Right lobe of liver (tissue), 6 donors: ENCODE measurements around the gene AKIP1. TPM values are rescaled to one million over a fixed set of nuclear protein-coding genes. Genes with fewer than 3 reads are reported as not detected.

ENCODE experiments used
- ATAC-seq, 4 donors: fragments of 200-7000 bp; cut with Tn5 transposase; one replicate each; pipeline ENCODE4 v1.9.1; 2020; ENCODE audit warnings: mild to moderate bottlenecking in 4 of 4, moderate library complexity in 4 of 4
- DNase-seq, 3 donors: peaks; one replicate each; pipeline ENCODE4 v3.0.0-alpha.2; 2020
- H3K27ac ChIP-seq, 3 donors: fragments of 200-600 bp; one replicate each; pipeline ENCODE4 v1.8.0; 2022
- H3K27me3 ChIP-seq, 2 donors: fragments of 200-600 bp; one replicate each; pipeline ENCODE4 v1.8.0; 2022
- H3K36me3 ChIP-seq, 4 donors: fragments of 200-600 bp; sonication (generic) in 1 of 4; one replicate each; pipeline versions ENCODE4 v1.5.1 to v1.8.0; 2017 to 2022; ENCODE audit warnings: control low read depth in 1 of 4
- H3K4me1 ChIP-seq, 4 donors: fragments of 200-600 bp; sonication (generic) in 1 of 4; one replicate each; pipeline versions ENCODE4 v1.5.1 to v1.8.0; 2017 to 2022; ENCODE audit warnings: control low read depth in 1 of 4
- H3K4me3 ChIP-seq, 3 donors: fragments of 200-600 bp; one replicate each; pipeline ENCODE4 v1.8.0; 2022
- H3K9me3 ChIP-seq, 4 donors: fragments of 200-600 bp; sonication (generic) in 1 of 4; one replicate each; pipeline versions ENCODE4 v1.5.1 to v1.8.0; 2017 to 2022; ENCODE audit warnings: control low read depth in 1 of 4
- CTCF ChIP-seq, 4 donors: fragments of 200-600 bp in 3 of 4; fragments of 450-650 bp in 1 of 4; IDR thresholded peaks; one replicate each; pipeline versions ENCODE4 v1.5.1 to v1.8.0; 2016 to 2022; ENCODE audit warnings: antibody characterized with exemption in 4 of 4, mild to moderate bottlenecking in 2 of 4
- POLR2A ChIP-seq: fragments of 450-650 bp; IDR thresholded peaks from one replicate; pipeline ENCODE4 v1.6.1; 2017; ENCODE audit warnings: antibody characterized with exemption, mild to moderate bottlenecking
- WGBS: methylation state at CpG from one replicate; pipeline ENCODE4 v1.1.6; 2018; ENCODE audit warnings: low coverage, low lambda C conversion rate; ENCODE audit not compliant: insufficient coverage; ENCODE audit errors: missing lambda C conversion rate; 5-methylcytosine and 5-hydroxymethylcytosine counted together
- intact Hi-C, 2 donors: fragments of 100-400 bp; cut with DNase I; formaldehyde crosslinking; loops; one replicate each; pipeline versions ENCODE4 v1.11.2 to v1.14.1; 2022
- total RNA-seq, 6 experiments: library from RNA; depleted of rRNA in 2 of 6; stranded (reverse); fragments of >200 nt in 2 of 6; fragmentation: NEBNext Ultra II Directional in 3 of 6; extraction: Animal tissue kit (Norgen Biotek cat#: 25700) in 3 of 6; gene quantifications; one replicate each; pipeline versions ENCODE4 v1.1.0 to v1.2.4, GENCODE V29; 2016 to 2023
- donor health status: DM: no; HTN: yes; CAD: no.
- donor health status: DM: no; HTN: no; CAD: no.
- donor health status: DM: no; HTN: no; CAD: no.
- donor health status: DM: no; HTN: yes; CAD: no.
- donor health status: DM: no; HTN: yes; CAD: no.

Gene AKIP1
- total RNA-seq, 6 experiments from 2014 or later = 5.8 to 14.8 (median 8.7) TPM

- Histone ChIP-seq H3K4me1 (no peaks in the 10 kb centered on the region), H3K36me3 (peaks cover 0 to 8% (median 2%) of the 10 kb centered on the region in 4 donors), H3K4me3 (no peak within 1 kb of the TSS), H3K27ac (no peak within 1 kb of the TSS), H3K27me3 (no peaks in the 10 kb centered on the region), H3K9me3 (no peaks in the 10 kb centered on the region)
- ATAC-seq (no peak), DNase-seq (no peak)
- WGBS = 70% methylated on average over 5 of the region's 5 CpGs
- intact Hi-C loops = no loop called here
- TF ChIP-seq POLR2A (no peak), CTCF (IDR thresholded peaks at IDR 0.05) (no peak)
Measured at GRCh38 chr11:8942518-8943066, 31.6 kb downstream of the AKIP1 start, which contains the start of gene ASCL3. TSS of gene ASCL3 (minus strand) at chr11:8943016. CDS start at chr11:8938161, 4,855 bp downstream.

GRCh38 chr11:8947230-8947943 lies 36.4 kb downstream of the AKIP1 start:
- ATAC-seq = no peak
- no peak for DNase-seq
- H3K9me3 ChIP-seq = no peaks in the 10 kb centered on the region
- no peak overlapping the region for H3K27ac ChIP-seq
- no peaks in the 10 kb centered on the region for H3K27me3 ChIP-seq
- TF ChIP-seq CTCF (IDR thresholded peaks at IDR 0.05) = no peak
- no peak for TF ChIP-seq POLR2A
- no peaks in the 10 kb centered on the region for H3K4me1 ChIP-seq
- H3K4me3 ChIP-seq = no peak overlapping the region
- intact Hi-C loops = no loop called here
- H3K36me3 ChIP-seq = peaks cover 0 to 33% (median 12%) of the 10 kb centered on the region in 4 donors
- 71% methylated on average over 4 of the region's 4 CpGs for WGBS

- Histone ChIP-seq H3K9me3 (no peaks in the 10 kb centered on the region), H3K36me3 (peaks cover 0 to 47% (median 18%) of the 10 kb centered on the region in 4 donors), H3K4me3 (no peak overlapping the region), H3K27me3 (no peaks in the 10 kb centered on the region), H3K4me1 (no peaks in the 10 kb centered on the region), H3K27ac (no peak overlapping the region)
- TF ChIP-seq CTCF (IDR thresholded peaks at IDR 0.05) (no peak), POLR2A (no peak)
- DNase-seq (no peak), ATAC-seq (no peak)
- intact Hi-C loops = no loop called here
- 52% methylated on average over 3 of the region's 3 CpGs for WGBS
Measured at GRCh38 chr11:8948886-8949285, 37.9 kb downstream of the AKIP1 start.

- 89% methylated on average over 4 of the region's 4 CpGs for WGBS
- intact Hi-C loops = no loop called here
- H3K4me1 ChIP-seq = peaks cover 0 to 12% (median 3%) of the 10 kb centered on the region in 4 donors
- TF ChIP-seq POLR2A = no peak
- no peak for TF ChIP-seq CTCF (IDR thresholded peaks at IDR 0.05)
- H3K4me3 ChIP-seq = no peak overlapping the region
- peaks cover 0 to 43% (median 13%) of the 10 kb centered on the region in 4 donors for H3K36me3 ChIP-seq
- H3K27me3 ChIP-seq = no peaks in the 10 kb centered on the region
- DNase-seq (no peak), ATAC-seq (no peak)
- no peaks in the 10 kb centered on the region for H3K9me3 ChIP-seq
- H3K27ac ChIP-seq = no peak overlapping the region
Measured at GRCh38 chr11:8956860-8957259, 45.9 kb downstream of the AKIP1 start.
